Right forelimb (tissue), 1 donor: Measurements from ENCODE around the gene RARS1.

ENCODE experiments used
- DNase-seq: peaks from one replicate; pipeline ENCODE4 v3.0.0-alpha.2; 2018

Gene RARS1

DNA sequence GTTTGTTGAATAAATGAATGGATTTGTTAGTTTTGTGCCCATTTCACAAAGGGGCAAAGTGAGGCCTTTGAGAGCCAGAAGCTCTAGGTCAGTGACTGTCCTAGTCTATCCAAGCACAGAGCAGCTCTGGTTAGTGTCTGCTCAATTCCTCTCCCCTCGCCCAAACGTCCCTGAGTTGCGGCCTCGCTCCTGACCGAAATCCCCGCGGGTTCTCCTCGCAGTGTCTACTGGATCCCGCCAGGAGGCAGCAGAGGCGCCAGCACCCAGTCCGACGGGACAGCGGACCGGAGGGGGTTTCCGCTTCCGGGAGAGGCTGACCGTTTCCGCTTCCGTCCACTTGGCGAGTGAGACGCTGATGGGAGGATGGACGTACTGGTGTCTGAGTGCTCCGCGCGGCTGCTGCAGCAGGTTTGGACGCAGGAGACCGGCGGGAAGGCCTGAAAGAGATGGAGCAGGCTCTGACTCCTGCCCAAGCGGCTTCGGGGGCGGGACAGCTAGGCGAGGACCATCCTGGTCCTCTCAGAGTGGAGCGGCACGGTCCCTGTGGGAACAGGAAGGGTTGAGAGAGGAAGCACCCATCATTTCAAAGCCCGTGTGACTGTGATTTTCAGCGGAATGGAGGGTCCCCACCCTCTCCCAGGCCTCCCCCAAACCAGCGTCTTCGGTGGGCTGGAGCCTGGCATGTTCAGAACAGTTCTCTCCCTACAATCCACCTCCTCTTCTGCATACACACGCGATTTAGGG lies at the start of gene RARS1:
RARS1 (plus strand) TSS at position 336 of the 744 bp plus-strand sequence; CDS start at position 364, 28 bp downstream.
- DNase-seq, result peak; percentile 97

DNA sequence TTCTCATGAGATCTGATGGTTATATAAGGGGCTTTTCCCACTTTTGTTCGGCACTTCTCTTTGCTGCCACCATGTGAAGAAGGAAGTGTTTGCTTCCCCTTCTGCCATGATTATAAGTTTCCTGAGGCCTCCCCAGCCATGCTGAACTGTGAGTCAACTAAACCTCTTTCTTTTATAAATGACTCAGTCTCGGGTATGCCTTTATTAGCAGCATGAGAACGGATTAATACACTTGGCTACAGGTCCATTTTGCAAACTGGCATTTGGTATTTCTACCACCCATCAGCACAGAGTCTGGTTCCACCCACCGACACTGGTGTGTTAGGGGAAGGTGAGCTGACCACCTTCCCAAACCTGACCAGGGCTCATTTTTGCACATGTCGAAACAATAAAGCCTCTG lies 47.9 kb upstream of the RARS1 start:
- DNase-seq, result no peak

DNA sequence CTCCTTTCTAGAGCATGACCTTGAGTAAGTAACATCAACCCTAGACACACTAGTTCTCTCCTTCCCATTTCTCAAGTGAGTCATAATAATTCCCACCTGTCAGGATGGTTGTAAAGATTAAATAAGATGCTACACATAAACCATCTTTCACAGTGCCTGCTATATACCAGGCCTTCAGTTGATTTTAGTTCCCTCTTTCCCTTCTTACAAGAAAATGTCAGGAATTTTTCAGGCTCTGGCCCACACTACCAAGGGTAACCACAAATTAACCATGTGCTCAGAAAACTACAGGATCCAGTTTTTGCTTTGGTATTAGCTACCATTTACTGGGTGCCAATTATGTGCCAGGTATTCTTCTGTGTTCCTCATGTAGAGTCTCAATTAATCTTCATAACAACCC lies 42.7 kb upstream of the RARS1 start:
- no peak for DNase-seq

DNA sequence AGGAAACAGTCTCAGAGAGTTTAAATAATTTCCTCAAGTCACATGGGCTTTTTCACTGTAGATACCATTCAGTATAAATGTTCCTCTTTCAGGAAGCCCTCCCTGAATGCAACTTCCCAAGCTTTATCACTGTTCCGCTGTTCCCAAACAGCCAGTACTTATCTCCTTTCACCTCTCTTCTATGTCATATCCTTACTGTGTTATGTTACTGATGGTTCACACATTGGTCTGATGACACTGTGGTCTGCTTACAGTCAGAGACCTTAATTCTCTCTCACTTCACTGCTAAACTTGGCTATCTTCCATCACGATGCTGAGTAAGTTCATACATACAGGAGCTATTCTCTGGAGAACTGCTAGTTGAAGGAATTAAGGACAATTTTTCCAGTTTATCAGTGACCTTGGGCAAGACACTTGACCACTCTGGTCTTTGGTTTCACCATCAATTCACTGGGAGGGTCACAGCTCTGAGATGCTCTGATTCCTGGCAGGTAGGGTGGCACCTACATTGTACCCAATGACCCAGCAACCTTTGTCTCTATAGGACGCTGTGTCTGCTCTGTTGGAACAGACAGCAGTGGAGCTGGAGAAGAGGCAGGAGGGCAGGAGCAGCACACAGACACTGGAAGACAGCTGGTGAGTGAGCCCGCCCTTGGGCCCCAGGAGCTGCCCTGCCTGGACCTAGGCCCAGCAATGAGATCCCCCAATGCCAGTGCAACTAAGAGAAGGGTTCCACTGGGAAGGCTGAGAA lies 42.1 kb upstream of the RARS1 start:
- DNase-seq, result no peak

DNA sequence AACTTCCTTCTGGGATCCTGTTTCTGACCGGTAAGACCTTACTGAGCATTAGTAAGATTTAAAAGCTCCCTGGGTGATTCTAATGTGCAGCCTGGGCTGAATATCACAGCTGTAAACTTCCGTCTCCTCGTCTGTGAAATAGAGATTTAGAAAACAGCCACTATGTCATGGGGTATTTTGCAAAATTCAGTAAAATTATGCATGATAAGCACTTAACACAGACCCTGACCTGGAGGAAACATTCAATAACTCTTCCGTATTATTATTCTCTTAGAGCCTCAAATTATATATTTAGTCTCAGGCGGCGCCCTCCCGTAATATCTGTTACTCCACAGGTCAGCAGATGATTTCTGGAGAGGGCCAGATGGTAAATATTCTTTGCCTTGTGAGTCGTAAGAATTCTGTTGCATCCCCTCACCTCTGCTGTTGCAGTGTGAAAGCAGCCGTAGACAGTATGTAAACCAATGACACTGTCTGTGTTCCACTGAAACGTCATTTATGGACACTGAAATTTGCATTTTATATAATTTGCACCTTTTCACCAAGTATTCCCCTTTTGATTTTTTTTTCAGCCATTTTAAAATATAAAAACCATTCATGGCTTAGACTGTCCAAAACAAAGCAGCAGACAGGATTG lies 39.2 kb upstream of the RARS1 start:
- no peak for DNase-seq

DNA sequence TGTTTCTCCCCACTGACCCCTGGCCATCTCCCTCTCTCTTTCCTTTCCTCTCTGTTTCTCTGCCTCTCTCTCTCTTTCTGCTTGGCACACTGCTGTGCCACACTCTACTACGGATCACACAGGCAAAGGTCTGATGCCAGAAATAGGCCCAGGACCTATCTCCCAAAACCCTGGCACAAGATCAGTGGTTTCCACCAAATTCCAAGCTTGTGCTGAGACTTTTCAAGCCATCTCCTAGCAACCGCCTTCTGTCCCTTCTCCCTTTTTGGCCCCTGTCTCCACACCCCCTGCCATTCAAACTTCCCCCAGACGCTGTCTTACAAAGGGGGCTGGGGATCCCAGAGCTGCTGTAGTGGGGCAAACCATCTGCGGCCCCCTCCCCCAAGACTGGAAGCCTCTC lies 38.5 kb upstream of the RARS1 start:
- DNase-seq, result no peak

DNA sequence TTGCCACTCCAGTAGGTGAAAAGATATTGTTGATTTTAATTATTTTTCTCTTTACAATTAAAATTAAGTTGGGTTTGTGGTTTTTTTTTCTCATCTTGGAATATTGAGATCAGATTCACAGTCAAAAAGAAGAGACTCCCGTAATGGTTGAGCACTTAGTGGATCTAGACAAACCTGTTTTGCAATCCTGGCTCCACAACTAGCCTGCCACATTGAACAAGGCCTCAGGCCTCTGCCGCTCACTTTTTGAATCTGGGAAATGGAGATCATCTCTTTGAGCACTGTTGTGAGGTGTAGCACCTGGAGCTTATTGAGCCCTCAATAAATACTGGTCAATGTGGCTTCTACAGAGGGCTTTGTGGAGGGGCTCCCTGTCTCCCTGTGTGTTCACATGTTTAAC lies 37.1 kb upstream of the RARS1 start:
- no peak for DNase-seq

DNA sequence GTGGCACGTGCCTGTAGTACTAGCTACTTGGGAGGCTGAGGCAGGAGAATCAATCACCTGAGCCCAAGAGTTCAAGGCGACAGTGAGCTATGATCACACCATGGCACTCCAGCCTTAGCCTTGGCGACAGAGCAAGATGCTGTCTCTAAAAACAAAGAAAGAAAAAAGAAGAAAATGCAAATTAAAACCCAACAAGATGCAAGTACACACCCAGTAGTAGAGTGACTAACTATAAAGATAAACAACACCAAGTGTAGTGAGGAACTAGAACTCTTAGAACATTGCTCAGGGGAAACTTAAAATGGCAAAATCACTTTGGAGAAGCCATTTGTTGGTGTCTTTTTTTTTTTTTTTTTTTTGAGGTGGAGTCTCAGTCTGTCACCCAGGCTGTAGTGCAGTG lies 34.7 kb upstream of the RARS1 start:
- no peak for DNase-seq

DNA sequence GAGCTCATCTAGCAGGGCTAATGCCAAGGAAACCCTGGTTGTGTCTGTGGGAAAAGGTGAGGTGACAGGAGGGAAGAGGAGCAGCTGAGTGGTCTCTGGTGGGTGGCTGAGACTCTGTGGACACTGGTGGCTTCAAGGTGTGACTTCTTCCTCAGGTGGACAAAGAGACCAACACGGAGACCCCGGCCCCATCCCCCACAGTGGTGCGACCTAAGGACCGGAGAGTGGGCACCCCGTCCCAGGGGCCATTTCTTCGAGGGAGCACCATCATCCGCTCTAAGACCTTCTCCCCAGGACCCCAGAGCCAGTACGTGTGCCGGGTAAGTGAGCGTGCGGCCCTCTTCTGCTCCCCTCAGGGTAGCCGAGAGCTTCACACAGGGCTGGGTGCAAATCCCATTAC lies 31.1 kb upstream of the RARS1 start:
- DNase-seq, result no peak

DNA sequence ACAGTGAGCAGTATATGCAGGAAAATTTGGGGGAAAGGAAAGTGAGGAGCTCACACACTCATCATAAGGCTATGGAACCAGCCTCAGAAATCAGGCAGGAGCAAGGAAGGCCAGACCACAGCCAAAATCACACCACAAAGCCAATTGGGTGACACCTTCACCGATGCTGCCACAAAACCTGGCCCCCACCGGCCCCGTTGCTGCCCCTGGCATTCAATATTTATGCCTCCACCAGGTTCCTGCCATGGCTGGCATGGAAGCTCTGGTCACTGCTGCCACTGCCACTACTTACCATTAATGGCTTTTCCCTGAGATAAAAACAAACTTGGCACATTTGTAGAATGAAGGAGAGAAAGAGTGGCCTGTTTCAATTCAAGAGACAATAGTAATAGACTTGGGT lies 28.7 kb upstream of the RARS1 start:
- DNase-seq, result no peak

DNA sequence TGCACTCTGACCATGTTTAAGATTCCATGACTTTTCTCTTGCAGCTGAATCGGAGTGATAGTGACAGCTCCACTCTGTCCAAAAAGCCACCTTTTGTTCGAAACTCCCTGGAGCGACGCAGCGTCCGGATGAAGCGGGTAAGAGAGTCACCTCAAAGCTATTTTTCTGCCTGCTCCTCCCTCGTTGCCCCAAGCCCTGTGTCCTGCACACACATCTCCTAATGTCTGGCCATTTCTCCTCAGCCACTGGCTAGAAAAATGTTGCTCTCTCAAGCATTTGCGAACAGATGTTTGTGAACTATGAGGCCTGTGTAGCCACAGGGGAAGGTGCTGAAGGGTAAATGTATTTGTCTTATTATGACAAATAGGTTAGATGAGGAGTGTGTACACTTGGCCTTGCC lies 25.7 kb upstream of the RARS1 start:
- no peak for DNase-seq

DNA sequence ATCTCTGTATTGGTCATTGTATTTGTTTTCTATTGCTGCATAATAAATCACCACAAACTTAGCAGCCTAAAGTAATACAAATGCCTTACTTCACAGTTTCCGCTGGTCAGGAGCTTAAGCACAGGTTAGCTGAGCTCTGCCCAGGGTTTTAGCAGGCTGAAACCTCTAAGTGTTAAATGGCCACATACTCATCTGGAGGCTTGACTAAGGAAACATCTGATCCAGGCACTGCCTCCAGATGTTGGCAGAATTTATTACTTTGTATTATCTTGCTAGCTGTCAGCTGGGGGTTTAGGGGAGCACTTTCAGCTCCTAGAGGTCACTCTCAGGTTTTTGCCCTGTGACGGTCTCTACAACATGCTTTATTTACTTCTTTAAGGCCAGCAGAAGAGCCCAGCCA lies 23.2 kb upstream of the RARS1 start:
- DNase-seq, result no peak

DNA sequence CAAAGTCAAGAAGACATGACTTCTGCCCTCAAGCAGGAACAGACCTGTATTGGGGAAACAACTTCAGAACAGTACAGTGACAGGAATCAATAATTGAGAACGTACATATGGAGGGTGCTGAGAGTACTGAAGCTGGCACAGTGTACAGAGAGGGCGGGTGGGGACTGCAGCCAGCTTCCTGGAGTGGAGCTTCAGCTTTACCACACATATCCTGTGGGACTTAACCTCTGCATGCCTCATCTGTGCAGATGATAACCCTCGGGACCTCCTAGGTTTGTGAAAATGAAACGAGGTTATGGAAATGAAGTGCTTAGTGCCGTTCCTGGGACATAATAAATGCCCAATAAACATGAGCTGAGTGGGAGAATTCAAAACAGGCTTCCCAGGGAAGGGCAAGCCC lies 22.1 kb upstream of the RARS1 start:
- DNase-seq, result no peak

DNA sequence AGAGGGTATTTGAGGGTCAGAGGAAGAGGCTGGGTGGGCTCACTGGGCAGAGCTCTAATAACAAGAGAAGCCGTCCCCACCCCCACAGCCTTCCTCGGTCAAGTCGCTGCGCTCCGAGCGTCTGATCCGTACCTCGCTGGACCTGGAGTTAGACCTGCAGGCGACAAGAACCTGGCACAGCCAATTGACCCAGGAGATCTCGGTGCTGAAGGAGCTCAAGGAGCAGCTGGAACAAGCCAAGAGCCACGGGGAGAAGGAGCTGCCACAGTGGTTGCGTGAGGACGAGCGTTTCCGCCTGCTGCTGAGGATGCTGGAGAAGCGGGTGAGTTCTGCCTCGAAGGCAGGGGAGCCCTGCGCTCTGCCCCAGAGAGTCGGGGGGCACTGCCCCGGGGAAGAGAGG lies 21.6 kb upstream of the RARS1 start:
- no peak for DNase-seq

DNA sequence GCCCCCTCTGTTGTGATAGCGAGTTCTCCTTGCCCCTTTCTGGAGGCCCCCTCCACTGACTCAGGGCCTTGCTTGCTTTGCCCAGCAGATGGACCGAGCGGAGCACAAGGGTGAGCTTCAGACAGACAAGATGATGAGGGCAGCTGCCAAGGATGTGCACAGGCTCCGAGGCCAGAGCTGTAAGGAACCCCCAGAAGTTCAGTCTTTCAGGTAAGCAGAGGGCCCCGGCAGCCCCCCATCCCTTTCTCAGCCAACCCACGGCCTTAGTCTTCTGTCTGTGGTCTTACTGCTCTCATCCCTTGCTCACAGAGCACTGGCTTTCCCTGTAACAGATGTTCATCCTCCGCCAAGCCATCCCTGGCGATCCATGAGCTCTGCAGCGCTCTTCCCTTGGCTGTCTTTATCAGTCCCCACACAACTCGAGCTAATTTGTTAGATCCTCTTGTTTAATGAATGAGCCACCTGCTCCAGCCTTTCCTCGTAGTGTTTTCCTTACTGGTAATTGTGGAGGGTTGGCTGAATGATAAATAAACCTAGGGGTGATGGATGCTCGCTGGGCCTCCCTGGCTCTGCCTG lies 18.4 kb upstream of the RARS1 start:
- no peak for DNase-seq

DNA sequence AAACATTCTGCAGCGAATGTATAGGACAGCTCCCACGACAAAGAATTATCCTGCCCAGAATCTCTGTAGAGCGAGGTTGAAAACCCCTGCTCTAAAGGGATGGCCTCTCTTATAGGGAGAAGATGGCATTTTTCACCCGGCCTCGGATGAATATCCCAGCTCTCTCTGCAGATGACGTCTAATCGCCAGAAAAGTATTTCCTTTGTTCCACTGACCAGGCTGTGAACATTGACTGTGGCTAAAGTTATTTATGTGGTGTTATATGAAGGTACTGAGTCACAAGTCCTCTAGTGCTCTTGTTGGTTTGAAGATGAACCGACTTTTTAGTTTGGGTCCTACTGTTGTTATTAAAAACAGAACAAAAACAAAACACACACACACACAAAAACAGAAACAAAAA lies 17.4 kb upstream of the RARS1 start:
- no peak for DNase-seq

DNA sequence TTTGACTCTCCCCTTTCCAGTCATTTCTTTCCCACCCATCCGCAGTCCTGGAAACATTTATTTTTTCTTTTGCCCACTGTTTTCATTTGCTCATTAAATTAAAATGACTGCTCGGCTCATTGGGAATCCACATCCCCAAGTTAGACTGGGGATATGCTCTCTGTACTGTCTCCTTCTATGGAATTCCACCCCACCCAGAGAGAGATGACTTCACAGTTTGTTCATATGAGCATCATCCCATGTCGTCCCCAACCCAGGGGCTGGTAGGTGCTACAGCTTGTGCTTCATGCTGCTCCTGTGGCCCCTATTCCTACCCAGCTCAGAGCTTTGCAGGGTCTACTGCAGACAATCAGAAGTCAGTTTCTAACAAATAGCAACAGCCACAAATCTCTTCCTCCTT lies 16.5 kb upstream of the RARS1 start:
- no peak for DNase-seq

DNA sequence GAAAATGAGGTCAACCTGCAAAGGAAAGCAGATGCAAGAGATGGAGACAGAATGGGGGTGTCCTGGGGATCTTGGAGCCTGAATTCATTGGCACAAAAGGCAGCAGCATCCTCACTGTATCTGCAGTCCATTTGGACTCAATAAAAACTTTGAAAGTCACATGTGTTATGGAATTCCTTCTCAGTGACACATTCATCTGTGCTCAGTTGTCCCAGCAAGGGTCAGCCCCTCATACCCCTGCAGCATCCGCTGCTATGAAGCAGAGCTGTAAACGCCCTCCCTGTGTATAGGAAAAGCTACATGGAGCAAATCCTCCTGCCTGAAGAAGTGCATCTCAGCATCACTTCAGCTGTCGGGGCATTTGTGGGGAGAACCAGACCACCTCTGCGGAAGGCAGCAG lies 14.5 kb upstream of the RARS1 start:
- DNase-seq, result no peak

DNA sequence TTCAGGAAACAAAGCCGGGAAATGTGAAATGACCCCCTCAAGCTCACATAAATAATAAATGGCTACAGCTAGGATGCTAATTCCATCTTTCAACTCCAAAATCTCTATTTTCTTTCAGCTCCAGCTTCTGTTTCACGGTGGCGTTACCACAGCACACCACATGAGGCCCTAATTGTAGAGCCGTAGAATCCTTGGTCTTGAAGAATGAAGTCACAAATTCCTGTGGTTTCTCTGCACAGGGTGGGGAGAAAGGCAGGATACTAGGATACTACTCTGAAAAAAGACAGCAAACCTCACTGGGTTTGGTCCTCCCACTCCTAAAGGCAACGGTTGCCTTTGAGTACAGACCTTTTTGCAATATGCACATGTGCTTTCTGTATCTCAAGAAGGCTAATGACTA lies 13.9 kb upstream of the RARS1 start:
- no peak for DNase-seq

DNA sequence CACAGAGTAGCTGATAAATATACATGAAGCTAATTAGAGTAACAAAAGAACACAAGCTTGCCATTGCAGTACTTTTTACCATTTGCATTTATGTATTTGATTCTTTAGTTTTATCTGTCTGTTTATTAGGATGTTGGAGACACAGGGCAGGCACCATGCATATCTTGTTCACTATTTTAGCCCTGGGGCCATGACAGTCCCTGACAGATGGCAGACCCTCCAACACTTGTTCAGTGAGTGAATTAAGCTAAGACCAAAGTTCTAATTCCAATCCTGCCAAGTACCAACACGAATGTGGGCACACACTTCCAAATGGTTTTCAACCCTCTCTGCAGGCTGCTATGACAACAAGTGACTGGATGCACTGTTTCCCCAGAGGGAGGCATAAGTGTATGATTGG lies 12.0 kb upstream of the RARS1 start:
- DNase-seq, result no peak

DNA sequence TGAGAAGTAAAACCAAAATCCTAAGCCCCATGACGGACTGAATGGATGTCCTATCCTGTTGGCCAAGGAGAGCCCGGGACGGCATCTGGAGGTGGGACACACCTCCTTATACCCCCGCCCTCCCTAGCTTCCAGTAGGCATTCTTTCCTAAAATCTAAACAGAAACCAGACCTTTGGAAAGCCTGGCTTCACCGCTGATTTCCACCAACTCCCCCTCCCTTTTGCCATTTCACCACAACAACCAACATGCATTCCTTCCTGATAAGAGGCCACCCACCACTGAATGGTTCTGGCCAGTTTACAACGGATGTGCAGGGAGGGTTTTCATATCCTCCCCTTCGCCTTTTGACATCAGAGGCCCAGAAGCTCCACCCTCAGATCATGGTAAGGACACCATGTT lies 9.2 kb upstream of the RARS1 start:
- no peak for DNase-seq

DNA sequence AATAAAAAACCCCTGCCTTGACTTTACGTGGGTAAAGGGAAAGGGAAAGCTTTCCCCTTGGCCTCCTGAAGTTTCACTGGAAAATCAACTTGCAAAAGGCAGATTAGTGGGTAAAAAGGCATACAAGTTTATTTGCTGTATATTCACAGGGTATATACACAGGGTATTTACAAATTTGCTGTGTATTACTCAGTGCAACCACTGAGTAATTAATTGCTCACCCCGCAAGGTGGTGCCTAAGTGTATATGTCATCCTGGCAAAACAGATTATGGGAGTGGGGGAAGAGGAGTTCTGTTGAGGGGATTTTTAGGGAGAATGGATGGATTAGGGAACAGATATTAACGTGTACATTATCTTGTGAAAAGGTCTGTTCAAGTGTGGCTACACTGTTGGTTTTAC lies 7.1 kb upstream of the RARS1 start:
- no peak for DNase-seq

DNA sequence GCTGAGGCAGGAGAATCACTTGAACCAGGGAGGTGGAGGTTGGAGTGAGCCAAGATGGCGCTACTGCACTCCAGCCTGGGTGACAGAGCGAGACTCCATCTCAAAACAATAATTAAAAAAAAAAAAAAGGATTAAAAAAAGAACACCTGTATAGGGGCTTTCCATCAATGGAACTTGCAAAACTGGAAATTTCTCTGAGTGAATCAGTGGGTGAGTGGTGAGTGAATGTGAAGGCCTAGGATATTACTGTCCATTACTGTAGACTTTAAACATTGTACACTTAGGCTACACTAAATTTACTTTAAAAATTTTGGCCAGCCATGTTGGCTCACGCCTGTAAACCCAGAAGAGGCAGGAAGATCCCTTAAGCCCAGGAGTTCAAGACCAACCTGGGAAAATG lies 5.7 kb upstream of the RARS1 start:
- DNase-seq, result no peak

DNA sequence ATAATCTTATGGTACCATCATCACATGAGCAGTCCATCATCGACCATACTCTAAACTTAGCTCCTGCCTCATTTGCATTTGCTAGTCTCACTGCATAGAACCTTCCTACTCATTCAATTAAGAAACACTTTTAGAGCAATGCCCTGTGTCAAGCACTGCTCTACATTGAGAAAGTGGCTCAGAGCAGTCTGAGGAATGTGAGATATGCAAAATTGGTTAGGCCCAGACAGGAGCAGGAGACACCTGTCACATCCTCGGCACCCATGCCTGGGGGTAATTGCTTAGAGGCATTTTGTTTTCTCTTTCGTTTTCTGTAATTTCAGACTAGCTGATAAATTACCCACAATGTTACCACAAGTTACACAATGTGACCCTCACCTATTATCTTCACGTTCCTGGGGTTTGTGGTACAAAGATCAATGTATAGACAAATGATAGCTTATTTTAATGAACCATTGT lies 4.9 kb upstream of the RARS1 start:
- DNase-seq, result no peak
